Erythroblast (primary cell): ENCODE measurements around the gene AIG1.

Source experiments
- GATA1 ChIP-seq: IDR thresholded peaks from 2 replicates; pipeline ENCODE4 v1.6.1; 2011; ENCODE audit warnings: low read depth, mild to moderate bottlenecking, control low read depth, low read length, moderate library complexity
- POLR2A ChIP-seq: IDR thresholded peaks from 2 replicates; pipeline ENCODE4 v1.6.1; 2011; ENCODE audit warnings: mild to moderate bottlenecking, low read length

GRCh38 chr6:143375022-143375585 lies 314.4 kb downstream of the AIG1 start:
- TF ChIP-seq POLR2A (no peak), GATA1 (no peak)
